Peyer's patch (tissue), 4 donors: ENCODE data around the gene SPAG9.

Experiments used
- CTCF ChIP-seq, 6 experiments: fragments of 450-650 bp in 4 of 6; fragments of 200-600 bp in 2 of 6; sonication (generic) in 1 of 6; IDR thresholded peaks; one replicate each; pipeline ENCODE4 v1.5.1; 2017 to 2019; ENCODE audit warnings: antibody characterized with exemption in 6 of 6, mild to moderate bottlenecking in 3 of 6, moderate library complexity in 1 of 6
- POLR2A ChIP-seq, 2 donors: fragments of 450-650 bp; IDR thresholded peaks; one replicate each; pipeline ENCODE4 v1.5.1; 2017; ENCODE audit warnings: antibody characterized with exemption in 2 of 2, mild to moderate bottlenecking in 2 of 2, moderate library complexity in 2 of 2

DNA sequence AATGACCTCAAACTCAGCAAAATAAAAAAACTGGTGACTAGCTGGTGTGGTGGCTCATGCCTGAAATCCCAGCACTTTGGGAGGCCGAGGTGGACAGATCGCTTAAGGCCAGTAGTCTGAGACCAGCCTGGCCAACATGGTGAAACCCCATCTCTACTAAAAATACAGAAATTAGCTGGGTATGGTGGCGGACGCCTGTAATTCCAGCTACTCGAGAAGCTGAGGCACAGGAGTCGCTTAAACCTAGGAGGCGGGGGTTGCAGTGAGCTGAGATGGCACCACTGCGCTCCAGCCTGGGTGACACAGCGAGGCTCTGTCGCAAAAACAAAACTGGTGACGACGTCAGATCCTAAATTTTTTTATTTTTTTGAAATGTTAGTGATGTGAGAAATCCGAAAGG is 172.0 kb downstream of the SPAG9 start:
- TF ChIP-seq CTCF (IDR thresholded peaks at IDR 0.05) (no peak), POLR2A (IDR thresholded peaks at IDR 0.05) (no peak)
